DLD1 (cell line): Measurements from ENCODE around the gene CHST8.
"Not testable (repeated sequence)": the region's sequence is repeated elsewhere in the genome, so short reads cannot be mapped to it uniquely, and the experiment has no call there.

Experiments used
- in situ Hi-C: cut with HindIII; loops from 2 replicates; pipeline ENCODE4 v1.10.0; 2017; ENCODE audit warnings: low sequenced_read_pairs

CHST8 gene

GRCh38 chr19:33688171-33688992, 66.6 kb downstream of the CHST8 start:
- in situ Hi-C loops = no loop called here

- in situ Hi-C loops = no loop called here
These were observed 67.5 kb downstream of the CHST8 start for GRCh38 chr19:33689138-33689746.

- in situ Hi-C loops = no loop called here
These were observed 68.1 kb downstream of the CHST8 start for GRCh38 chr19:33689868-33690267.

- in situ Hi-C loops = no loop called here
These were observed 68.8 kb downstream of the CHST8 start for GRCh38 chr19:33690378-33691029.

GRCh38 chr19:33691030-33691427, 69.3 kb downstream of the CHST8 start:
- in situ Hi-C loops = no loop called here

GRCh38 chr19:33691736-33692135, 70.0 kb downstream of the CHST8 start:
- in situ Hi-C loops = no loop called here

- in situ Hi-C loops = no loop called here
These were observed 71.9 kb downstream of the CHST8 start for GRCh38 chr19:33693678-33694077.

GRCh38 chr19:33695547-33695946, 73.8 kb downstream of the CHST8 start:
- in situ Hi-C loops = not testable (repeated sequence)

- in situ Hi-C loops = no loop called here
These were observed 76.0 kb downstream of the CHST8 start for GRCh38 chr19:33697766-33698165.

- in situ Hi-C loops = no loop called here
These were observed 77.1 kb downstream of the CHST8 start for GRCh38 chr19:33698576-33699435.

GRCh38 chr19:33699754-33700407, 78.1 kb downstream of the CHST8 start:
- in situ Hi-C loops = loop anchor here (10.0 kb wide), 1 partner anchor 65 kb away; no protein-coding TSS in a partner anchor

- in situ Hi-C loops = loop anchor here (10.0 kb wide), 1 partner anchor 64 kb away; no protein-coding TSS in a partner anchor
These were observed 78.8 kb downstream of the CHST8 start for GRCh38 chr19:33700408-33701013.

- in situ Hi-C loops = loop anchor here (10.0 kb wide), 1 partner anchor 63 kb away; no protein-coding TSS in a partner anchor
These were observed 79.8 kb downstream of the CHST8 start for GRCh38 chr19:33701565-33701964.

GRCh38 chr19:33702606-33703437, 81.1 kb downstream of the CHST8 start:
- in situ Hi-C loops = loop anchor here (10.0 kb wide), 1 partner anchor 62 kb away; no protein-coding TSS in a partner anchor

- in situ Hi-C loops = loop anchor here (10.0 kb wide), 1 partner anchor 61 kb away; no protein-coding TSS in a partner anchor
These were observed 81.6 kb downstream of the CHST8 start for GRCh38 chr19:33703438-33703750.

GRCh38 chr19:33703821-33704220, 82.1 kb downstream of the CHST8 start:
- in situ Hi-C loops = loop anchor here (10.0 kb wide), 1 partner anchor 61 kb away; no protein-coding TSS in a partner anchor

- in situ Hi-C loops = loop anchor here (10.0 kb wide), 1 partner anchor 61 kb away; no protein-coding TSS in a partner anchor
These were observed 82.5 kb downstream of the CHST8 start for GRCh38 chr19:33704271-33704670.

- in situ Hi-C loops = loop anchor here (10.0 kb wide), 1 partner anchor 60 kb away; no protein-coding TSS in a partner anchor
These were observed 83.5 kb downstream of the CHST8 start for GRCh38 chr19:33705090-33705847.
